Left ventricle myocardium inferior (tissue), 1 donor: ENCODE results near the gene SIRT4. TPM values are rescaled to one million over a fixed set of nuclear protein-coding genes. Genes with fewer than 3 reads are reported as not detected.
A peak's percentile ranks its signal among the peaks of the same experiment; 100 is the strongest.
"Not testable (repeated sequence)": the region's sequence is repeated elsewhere in the genome, so short reads cannot be mapped to it uniquely, and the experiment has no call there.

Experiments used
- DNase-seq: peaks from one replicate; pipeline ENCODE4 v3.0.0-alpha.2; 2020
- H3K27ac ChIP-seq: fragments of 200-600 bp; replicated peaks from 2 replicates; pipeline ENCODE4 v1.8.0; 2021
- H3K27me3 ChIP-seq: fragments of 200-600 bp; 2 replicates; pipeline ENCODE4 v1.8.0; 2021; ENCODE audit warnings: low read depth
- H3K36me3 ChIP-seq: fragments of 200-600 bp; 2 replicates; pipeline ENCODE4 v1.8.0; 2021
- H3K4me1 ChIP-seq: fragments of 200-600 bp; 2 replicates; pipeline ENCODE4 v1.8.0; 2021
- H3K4me3 ChIP-seq: fragments of 200-600 bp; 2 replicates; pipeline ENCODE4 v1.8.0; 2021; ENCODE audit warnings: mild to moderate bottlenecking, moderate library complexity
- H3K9me3 ChIP-seq: fragments of 200-600 bp; replicated peaks from 2 replicates; pipeline ENCODE4 v1.8.0; 2021
- CTCF ChIP-seq: fragments of 200-600 bp; IDR thresholded peaks from 2 replicates; pipeline ENCODE4 v1.8.0; 2021; ENCODE audit warnings: antibody characterized with exemption, mild to moderate bottlenecking, borderline replicate concordance
- intact Hi-C: fragments of 100-400 bp; cut with micrococcal nuclease; formaldehyde crosslinking; loops from one replicate; pipeline ENCODE4 v1.11.0; 2022
- long read RNA-seq: library from polyadenylated mRNA; unstranded; transcript quantifications from one replicate; pipeline ENCODE4 v2.0.0, GENCODE V29; 2021
- total RNA-seq: library from RNA; stranded (reverse); fragmentation: NEBNext Ultra II Directional; extraction: Animal tissue kit (Norgen Biotek cat#: 25700); gene quantifications from one replicate; pipeline ENCODE4 v1.2.1, GENCODE V29; 2021
- donor health status: DM: no; HTN: yes; CAD: no; lungs with severe emphysema.

Gene SIRT4
- total RNA-seq: 6.5 TPM
- long read RNA-seq, partial matches to known transcripts: 0 of 5 reads
- long read RNA-seq, other reads (novel, unspliced or antisense): 2 of 5 reads

GRCh38 chr12:120301962-120302815, at the start of gene SIRT4:
TSS of gene SIRT4 (plus strand) at chr12:120302321. CDS start at chr12:120303562, 1,241 bp downstream.
- Histone ChIP-seq H3K36me3 (no peaks in the 10 kb centered on the region), H3K27me3 (no peaks in the 10 kb centered on the region), H3K4me1 (peaks cover 11% of the 10 kb centered on the region), H3K9me3 (no peaks in the 10 kb centered on the region), H3K27ac (peak within 1 kb of the TSS; percentile 88), H3K4me3 (peak within 1 kb of the TSS; percentile 75)
- TF ChIP-seq CTCF: peak; percentile 82
- intact Hi-C loops: no loop called here
- peak; percentile 88 for DNase-seq

- DNase-seq, intact Hi-C loops: not testable (repeated sequence)
These were observed 48.8 kb upstream of the SIRT4 start for GRCh38 chr12:120253313-120253712.

GRCh38 chr12:120254809-120255208, 47.3 kb upstream of the SIRT4 start:
- intact Hi-C loops: no loop called here
- H3K36me3 ChIP-seq: peaks cover 4% of the 10 kb centered on the region
- H3K27ac ChIP-seq: peak overlapping the region; percentile 96
- H3K27me3 ChIP-seq: no peaks in the 10 kb centered on the region
- no peaks in the 10 kb centered on the region for H3K9me3 ChIP-seq
- peaks cover 100% of the 10 kb centered on the region for H3K4me1 ChIP-seq
- no peak overlapping the region for H3K4me3 ChIP-seq
- TF ChIP-seq CTCF: peak; percentile 49
- DNase-seq: no peak

More at GRCh38 chr12:120253313-120253712, 48.8 kb upstream of the SIRT4 start:
- H3K27me3 ChIP-seq, H3K36me3 ChIP-seq, H3K4me3 ChIP-seq, H3K9me3 ChIP-seq: not testable (repeated sequence)
- H3K27ac ChIP-seq: peak overlapping the region; percentile 96
- H3K4me1 ChIP-seq: peaks cover 99% of the 10 kb centered on the region

- intact Hi-C loops: no loop called here
- Histone ChIP-seq H3K27me3 (no peaks in the 10 kb centered on the region), H3K36me3 (peaks cover 4% of the 10 kb centered on the region), H3K27ac (peak overlapping the region; percentile 96), H3K4me1 (peaks cover 100% of the 10 kb centered on the region), H3K9me3 (no peaks in the 10 kb centered on the region), H3K4me3 (peak overlapping the region; percentile 32)
- peak; percentile 42 for TF ChIP-seq CTCF
- DNase-seq: peak; percentile 74
These were observed 44.9 kb upstream of the SIRT4 start for GRCh38 chr12:120257041-120257821.

GRCh38 chr12:120258323-120258896, 43.7 kb upstream of the SIRT4 start:
- intact Hi-C loops: no loop called here
- Histone ChIP-seq H3K36me3 (peaks cover 4% of the 10 kb centered on the region), H3K27ac (peak overlapping the region; percentile 96), H3K27me3 (no peaks in the 10 kb centered on the region), H3K9me3 (no peaks in the 10 kb centered on the region), H3K4me3 (no peak overlapping the region), H3K4me1 (peaks cover 100% of the 10 kb centered on the region)
- DNase-seq: no peak
- TF ChIP-seq CTCF: no peak
